Aorta (tissue), 5 donors: ENCODE measurements around the gene EFNA4. TPM values are rescaled to one million over a fixed set of nuclear protein-coding genes. Genes with fewer than 3 reads are reported as not detected.

Experiments used
- ATAC-seq: fragments of 200-7000 bp; cut with Tn5 transposase; one replicate; pipeline ENCODE4 v1.9.1; 2022; ENCODE audit warnings: moderate library complexity; ENCODE audit not compliant: low FRiP score
- DNase-seq, 2 donors: peaks; one replicate each; pipeline ENCODE4 v3.0.0-alpha.2; 2020
- H3K27ac ChIP-seq, 2 donors: one replicate each; pipeline ENCODE4 v1.5.1; 2013; ENCODE audit warnings: low read length in 2 of 2, mild to moderate bottlenecking in 2 of 2, moderate library complexity in 2 of 2, control low read depth in 1 of 2, inconsistent platforms in 1 of 2, low read depth in 1 of 2
- H3K27me3 ChIP-seq, 2 donors: one replicate each; pipeline ENCODE4 v1.6.1; 2013; ENCODE audit warnings: control low read depth in 1 of 2, low read length in 1 of 2, mild to moderate bottlenecking in 1 of 2, moderate library complexity in 1 of 2; ENCODE audit not compliant: insufficient read depth in 2 of 2, control insufficient read depth in 1 of 2
- H3K36me3 ChIP-seq, 2 donors: one replicate each; pipeline ENCODE4 v1.6.1; 2013; ENCODE audit warnings: control low read depth in 1 of 2, low read length in 1 of 2, mild to moderate bottlenecking in 1 of 2; ENCODE audit not compliant: insufficient read depth in 2 of 2, control insufficient read depth in 1 of 2
- H3K4me1 ChIP-seq, 2 donors: one replicate each; pipeline ENCODE4 v1.6.1; 2013; ENCODE audit warnings: low read length in 2 of 2, control low read depth in 1 of 2, mild to moderate bottlenecking in 1 of 2, moderate library complexity in 1 of 2; ENCODE audit not compliant: insufficient read depth in 2 of 2, control insufficient read depth in 1 of 2
- H3K4me3 ChIP-seq, 2 donors: one replicate each; pipeline ENCODE4 v1.5.1; 2013; ENCODE audit warnings: low read length in 2 of 2, control low read depth in 1 of 2, mild to moderate bottlenecking in 1 of 2
- H3K9me3 ChIP-seq: one replicate; pipeline ENCODE4 v1.6.1; 2013; ENCODE audit warnings: mild to moderate bottlenecking, low read length; ENCODE audit not compliant: control insufficient read depth
- WGBS, 2 donors: extraction: QIAGEN DNeasy Blood & Tissue Kit; methylation state at CpG; one replicate each; pipeline ENCODE4 v1.1.7; 2013; 5-methylcytosine and 5-hydroxymethylcytosine counted together
- intact Hi-C, 2 donors: fragments of 100-400 bp; cut with DNase I; formaldehyde crosslinking; loops; one replicate each; pipeline versions ENCODE4 v1.14.2 to v1.15.0; 2022
- polyA plus RNA-seq, 2 donors: library from polyadenylated mRNA; stranded (reverse); fragments of 200-250 nt; gene quantifications; one replicate each; pipeline ENCODE4 v1.2.3, GENCODE V29; 2013
- total RNA-seq, 2 donors: library from RNA; stranded (reverse); fragmentation: NEBNext Ultra II Directional; extraction: Animal tissue kit (Norgen Biotek cat#: 25700); gene quantifications; one replicate each; pipeline ENCODE4 v1.2.1, GENCODE V29; 2021
- donor health status: healthy with polysubstance abuse.
- donor health status: Bipolar disorder and iron deficiency.
- donor health status: DM: no; HTN: no; CAD: no.
- donor health status: DM: no; HTN: no; CAD: no.
- donor health status: DM: yes; HTN: yes; CAD: no.

EFNA4 gene
- total and polyA plus RNA-seq, 4 donors: 3.0 to 5.7 (median 4.0) TPM

- intact Hi-C loops: no loop called here
- DNase-seq (no peak), ATAC-seq (no peak)
- WGBS, 2 donors: 50 to 52% methylated on average over 12 of the region's 12 CpGs
- Histone ChIP-seq H3K27ac (no peak overlapping the region), H3K4me3 (no peak overlapping the region), H3K9me3 (no peaks in the 10 kb centered on the region), H3K36me3 (peaks cover 0 to 1% of the 10 kb centered on the region in 2 donors), H3K27me3 (no peaks in the 10 kb centered on the region), H3K4me1 (no peaks in the 10 kb centered on the region)
Measured at GRCh38 chr1:155052439-155053395, 10.8 kb upstream of the EFNA4 start.

DNA sequence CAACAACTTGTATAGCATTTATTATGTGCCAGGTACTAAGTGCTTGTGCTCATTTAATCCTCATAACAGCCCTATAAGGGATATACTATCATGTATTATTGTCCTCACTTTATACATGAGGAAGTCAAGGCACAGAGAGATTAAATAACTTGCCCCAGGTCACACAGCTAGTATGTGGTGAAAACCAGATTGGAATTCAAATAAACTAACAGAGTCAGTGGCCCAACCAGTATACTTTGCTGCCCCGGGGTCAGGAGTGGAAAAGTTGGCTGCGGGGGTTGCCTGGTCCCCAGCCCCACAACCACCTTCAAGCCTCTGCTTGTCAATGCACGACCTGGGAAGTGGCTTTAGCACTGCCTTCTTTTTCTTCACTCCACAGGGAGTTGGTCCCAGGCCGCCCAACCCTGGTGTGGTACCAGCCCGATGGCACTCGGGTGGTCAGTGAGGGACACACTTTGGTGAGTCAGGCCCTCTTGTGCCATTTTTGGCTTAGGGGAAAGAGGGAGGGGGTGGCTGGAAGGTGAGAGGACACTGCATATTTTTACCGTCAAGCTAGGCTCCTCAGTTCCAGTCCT is 9.9 kb upstream of the EFNA4 start:
- 90% methylated on average over 7 of the region's 7 CpGs for WGBS, 2 donors
- Histone ChIP-seq H3K9me3 (no peaks in the 10 kb centered on the region), H3K4me3 (no peak overlapping the region), H3K27me3 (no peaks in the 10 kb centered on the region), H3K36me3 (peaks cover 0 to 2% of the 10 kb centered on the region in 2 donors), H3K4me1 (no peaks in the 10 kb centered on the region), H3K27ac (no peak overlapping the region)
- intact Hi-C loops: no loop called here
- no peak for DNase-seq
- ATAC-seq: no peak

GRCh38 chr1:155057104-155057503 is 6.4 kb upstream of the EFNA4 start:
- H3K4me1 ChIP-seq: no peaks in the 10 kb centered on the region

DNA sequence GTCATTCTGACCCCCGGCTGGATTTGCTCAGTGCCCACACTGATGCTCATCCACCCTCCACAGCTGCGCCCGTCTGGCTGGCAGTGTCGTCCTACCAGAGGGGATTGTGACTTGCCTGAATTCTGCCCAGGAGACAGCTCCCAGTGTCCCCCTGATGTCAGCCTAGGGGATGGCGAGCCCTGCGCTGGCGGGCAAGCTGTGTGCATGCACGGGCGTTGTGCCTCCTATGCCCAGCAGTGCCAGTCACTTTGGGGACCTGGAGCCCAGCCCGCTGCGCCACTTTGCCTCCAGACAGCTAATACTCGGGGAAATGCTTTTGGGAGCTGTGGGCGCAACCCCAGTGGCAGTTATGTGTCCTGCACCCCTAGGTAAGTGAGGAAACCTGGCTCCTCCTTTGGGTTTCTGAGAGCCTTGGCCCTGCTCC is 5.7 kb upstream of the EFNA4 start:
- Histone ChIP-seq H3K36me3 (peaks cover 0 to 2% of the 10 kb centered on the region in 2 donors), H3K9me3 (no peaks in the 10 kb centered on the region), H3K4me3 (no peak overlapping the region), H3K4me1 (no peaks in the 10 kb centered on the region), H3K27ac (no peak overlapping the region), H3K27me3 (no peaks in the 10 kb centered on the region)
- ATAC-seq: no peak
- intact Hi-C loops: no loop called here
- 92 to 97% methylated on average over 13 of the region's 13 CpGs for WGBS, 2 donors
- DNase-seq: no peak

More at GRCh38 chr1:155057104-155057503, 6.4 kb upstream of the EFNA4 start:
- H3K27me3 ChIP-seq: no peaks in the 10 kb centered on the region
- intact Hi-C loops: no loop called here
- H3K27ac ChIP-seq: no peak overlapping the region
- WGBS, 2 donors: 91 to 96% methylated on average over 8 of the region's 8 CpGs
- H3K9me3 ChIP-seq: no peaks in the 10 kb centered on the region
- DNase-seq (no peak), ATAC-seq (no peak)
- H3K36me3 ChIP-seq: peaks cover 0 to 2% of the 10 kb centered on the region in 2 donors
- no peak overlapping the region for H3K4me3 ChIP-seq

DNA sequence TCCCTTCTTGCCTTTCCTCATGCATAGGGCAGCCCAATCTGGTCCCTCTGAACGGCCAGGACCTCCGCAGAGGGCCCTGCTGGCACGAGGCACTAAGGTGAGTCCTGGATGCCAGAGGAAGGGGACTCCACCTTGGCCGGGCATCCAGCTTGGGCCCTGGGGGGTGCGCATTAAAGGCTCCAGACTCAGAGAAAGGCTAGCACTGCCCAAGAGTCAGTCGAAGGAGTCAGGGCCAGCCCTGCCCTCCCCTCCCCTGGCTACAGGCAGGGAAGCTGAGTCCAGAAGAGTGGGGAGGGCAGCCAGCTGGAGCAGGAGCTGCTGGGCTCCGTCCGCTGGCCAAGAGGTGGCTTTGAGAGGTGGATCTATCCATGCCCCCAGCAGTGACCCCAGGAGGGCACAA is 2.8 kb upstream of the EFNA4 start:
- ATAC-seq (no peak), DNase-seq (no peak)
- H3K27me3 ChIP-seq: no peaks in the 10 kb centered on the region
- H3K4me3 ChIP-seq: no peak overlapping the region
- no peaks in the 10 kb centered on the region for H3K4me1 ChIP-seq
- H3K27ac ChIP-seq: no peak overlapping the region
- WGBS, 2 donors: 79 to 82% methylated on average over 8 of the region's 8 CpGs
- H3K9me3 ChIP-seq: no peaks in the 10 kb centered on the region
- peaks cover 0 to 2% of the 10 kb centered on the region in 2 donors for H3K36me3 ChIP-seq
- intact Hi-C loops: loop anchor here in 1 of 2 donors (5.0 kb wide), 1 partner anchor 58 kb away; the partner anchor contains the start of gene ZBTB7B

DNA sequence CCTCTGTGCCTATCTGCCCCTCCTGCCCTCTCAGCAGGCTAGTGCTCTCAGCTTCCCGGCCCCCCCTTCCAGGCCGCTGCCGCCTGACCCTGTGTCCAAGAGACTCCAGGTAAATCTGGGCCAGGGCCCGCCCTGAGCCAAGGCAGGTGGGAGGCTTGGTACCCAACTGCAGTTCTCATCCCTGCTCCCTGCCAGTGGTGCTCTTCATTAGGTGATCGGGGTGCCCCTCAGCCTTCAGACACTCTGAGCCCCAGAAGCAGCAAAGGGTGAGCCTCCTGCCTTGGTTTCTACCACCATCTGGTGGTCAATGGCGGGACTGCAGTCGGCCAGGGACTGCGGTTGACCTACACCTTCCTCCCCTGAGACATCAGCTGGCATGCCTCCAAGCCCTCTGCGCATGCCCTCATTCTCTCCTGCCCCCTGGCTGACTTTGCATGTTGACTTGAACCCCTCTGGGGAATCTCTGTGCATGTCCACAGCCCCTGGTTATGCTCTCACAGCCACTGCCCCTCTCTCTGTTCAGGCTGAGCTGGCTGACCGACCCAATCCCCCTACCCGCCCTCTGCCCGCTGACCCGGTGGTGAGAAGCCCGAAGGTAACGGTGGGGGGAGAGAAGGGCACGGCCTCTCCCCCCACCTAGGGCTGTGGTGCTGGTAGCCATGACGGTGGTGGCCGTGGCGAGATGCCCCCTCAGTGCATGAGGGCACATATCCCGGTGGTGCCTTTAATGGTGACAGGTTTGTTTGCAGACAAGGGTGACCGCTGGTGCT is 2.0 kb upstream of the EFNA4 start:
- H3K27me3 ChIP-seq: no peaks in the 10 kb centered on the region
- H3K4me1 ChIP-seq: no peaks in the 10 kb centered on the region
- peaks cover 0 to 2% of the 10 kb centered on the region in 2 donors for H3K36me3 ChIP-seq
- ATAC-seq: peak; percentile 76
- H3K4me3 ChIP-seq: no peak overlapping the region
- H3K27ac ChIP-seq: no peak overlapping the region
- intact Hi-C loops: loop anchor here in 1 of 2 donors (5.0 kb wide), 1 partner anchor 59 kb away; the partner anchor contains the start of gene ZBTB7B
- peak; percentile 89 to 96 for DNase-seq
- H3K9me3 ChIP-seq: no peaks in the 10 kb centered on the region
- WGBS, 2 donors: 23 to 24% methylated on average over 20 to 21 of the region's 21 CpGs

- H3K4me1 ChIP-seq: no peaks in the 10 kb centered on the region
- no peaks in the 10 kb centered on the region for H3K27me3 ChIP-seq
- no peak overlapping the region for H3K27ac ChIP-seq
- intact Hi-C loops: loop anchor here in 1 of 2 donors (5.0 kb wide), 1 partner anchor 60 kb away; the partner anchor contains the start of gene ZBTB7B
- no peak for DNase-seq
- no peaks in the 10 kb centered on the region for H3K9me3 ChIP-seq
- ATAC-seq: no peak
- WGBS, 2 donors: 35 to 39% methylated on average over 28 to 29 of the region's 29 CpGs
- no peak overlapping the region for H3K4me3 ChIP-seq
- peaks cover 0 to 2% of the 10 kb centered on the region in 2 donors for H3K36me3 ChIP-seq
Measured at GRCh38 chr1:155062151-155062686, 1.3 kb upstream of the EFNA4 start.
